GM18507 (cell line): ENCODE measurements around the gene ODF2.
"Not testable (repeated sequence)": the region's sequence is repeated elsewhere in the genome, so short reads cannot be mapped to it uniquely, and the experiment has no call there.

Source experiments
- DNase-seq: peaks from one replicate; pipeline ENCODE4 v3.0.0; 2011; ENCODE audit warnings: low read depth; ENCODE audit not compliant: insufficient read length; ENCODE audit errors: extremely low spot score
- FAIRE-seq: peaks from 2 replicates; lab custom pipeline; 2011; peaks lifted over from hg19 to GRCh38; lab: Jason Lieb, UNC

The ODF2 gene

GRCh38 chr9:128470560-128470959 is 14.8 kb downstream of the ODF2 start:
- DNase-seq (no peak), FAIRE-seq (no peak)

GRCh38 chr9:128473104-128473503 is 17.3 kb downstream of the ODF2 start:
- DNase-seq, result no peak

GRCh38 chr9:128475867-128476266 is 20.1 kb downstream of the ODF2 start:
- FAIRE-seq (no peak), DNase-seq (no peak)

More at GRCh38 chr9:128473104-128473503, 17.3 kb downstream of the ODF2 start:
- no peak for FAIRE-seq

DNA sequence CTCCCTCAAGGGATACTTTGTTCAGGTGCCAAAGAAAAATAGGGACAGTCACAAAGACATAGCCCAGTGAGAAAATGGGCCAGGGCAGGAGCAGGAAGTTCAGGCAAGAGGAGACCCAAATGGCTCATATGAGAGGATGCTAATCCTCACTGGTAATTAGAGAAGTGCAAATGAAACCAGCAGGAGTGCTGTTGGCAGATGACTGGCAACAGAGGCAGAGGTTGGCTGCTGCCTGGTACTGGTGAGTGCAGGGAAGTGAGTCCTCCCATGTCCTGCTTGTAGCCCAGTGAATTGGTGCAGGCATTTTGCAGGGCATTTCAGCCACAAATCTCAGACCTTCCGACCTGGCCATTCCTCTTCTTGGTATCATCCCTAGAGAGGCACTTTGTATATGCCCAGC is 23.5 kb downstream of the ODF2 start:
- FAIRE-seq, result no peak
- DNase-seq, result no peak

DNA sequence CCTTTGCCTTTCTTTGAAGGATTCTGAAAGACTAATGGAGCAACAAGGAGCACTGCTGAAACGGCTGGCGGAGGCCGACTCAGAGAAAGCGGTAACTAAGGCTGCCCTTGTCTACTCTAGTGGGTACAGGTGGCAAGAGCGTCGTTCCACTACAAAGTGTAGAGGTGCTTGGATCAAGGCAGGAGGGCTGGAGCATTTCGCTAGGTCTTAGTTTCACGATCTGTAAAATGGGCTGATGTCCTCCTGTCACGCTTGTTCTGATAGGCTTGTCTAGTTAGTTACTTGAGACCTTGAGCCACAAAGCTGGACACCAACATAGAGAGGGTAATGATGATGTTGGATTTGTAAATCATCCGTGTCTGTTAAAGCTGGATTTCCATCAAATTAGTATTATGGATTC is 25.8 kb downstream of the ODF2 start:
- DNase-seq (no peak), FAIRE-seq (no peak)

DNA sequence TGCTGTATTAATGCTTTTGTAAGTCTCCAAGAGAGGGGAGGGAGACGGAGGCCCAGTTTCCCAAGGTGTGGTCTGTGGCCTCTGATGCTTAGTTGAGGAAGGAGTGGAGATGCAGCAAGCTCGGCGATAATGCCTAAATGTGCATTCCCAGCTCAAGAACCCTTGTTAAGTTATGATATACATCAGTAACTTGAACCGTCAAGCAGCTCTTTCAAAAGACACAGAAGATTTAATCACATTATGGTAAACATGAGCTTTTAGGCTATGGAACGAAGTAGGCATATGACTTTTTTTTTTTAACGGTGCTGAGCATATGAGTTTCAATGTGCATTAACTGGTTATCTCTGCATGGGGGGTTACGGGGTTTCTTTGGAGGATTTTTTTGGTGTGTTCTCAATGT is 26.4 kb downstream of the ODF2 start:
- no peak for FAIRE-seq

GRCh38 chr9:128484686-128485413 is 29.0 kb downstream of the ODF2 start:
- no peak for FAIRE-seq
- DNase-seq, result no peak

More for the DNA sequence above, 26.4 kb downstream of the ODF2 start:
- no peak for DNase-seq

DNA sequence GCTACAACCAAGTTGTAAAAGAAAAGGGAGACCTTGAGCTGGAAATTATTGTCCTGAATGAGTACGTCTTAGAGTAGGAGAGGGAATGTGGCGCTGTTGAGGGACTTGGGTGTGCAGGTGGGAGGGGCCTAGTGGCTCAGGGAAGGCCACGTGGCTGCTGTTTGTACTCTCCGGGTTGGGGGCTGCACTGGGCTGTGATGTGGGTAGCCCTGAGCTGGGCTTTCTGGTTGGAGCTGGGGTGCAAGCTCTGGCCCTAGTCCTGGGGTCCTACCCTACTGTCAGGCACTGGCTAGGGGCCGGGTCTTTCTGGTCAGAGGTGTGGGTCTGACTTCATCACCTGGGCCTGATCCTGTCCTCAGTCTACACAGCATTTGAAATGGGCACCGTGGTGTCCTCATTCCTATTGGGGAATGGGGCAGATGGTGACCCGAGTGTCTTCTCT is 29.6 kb downstream of the ODF2 start:
- DNase-seq, result no peak
- FAIRE-seq, result no peak

DNA sequence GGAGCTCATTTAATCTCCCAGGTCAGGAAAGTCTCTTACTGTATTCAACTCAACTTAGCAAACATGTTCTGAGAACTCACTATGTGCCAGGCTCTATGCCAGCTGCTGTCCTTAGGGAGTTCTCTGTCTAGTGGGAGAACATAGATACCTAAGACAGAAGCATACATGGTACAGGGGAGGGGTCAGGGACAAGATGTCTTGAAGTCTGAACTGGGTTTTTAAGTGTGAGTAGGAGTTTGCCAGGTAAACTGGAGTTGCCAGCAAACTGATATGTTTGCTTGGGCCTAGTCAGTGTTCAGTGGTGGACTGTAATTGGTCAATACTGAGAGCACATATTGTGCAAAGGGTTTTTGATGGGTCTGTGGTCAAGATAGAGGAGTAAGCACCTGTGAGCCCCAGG is 30.4 kb downstream of the ODF2 start:
- DNase-seq (no peak), FAIRE-seq (no peak)

DNA sequence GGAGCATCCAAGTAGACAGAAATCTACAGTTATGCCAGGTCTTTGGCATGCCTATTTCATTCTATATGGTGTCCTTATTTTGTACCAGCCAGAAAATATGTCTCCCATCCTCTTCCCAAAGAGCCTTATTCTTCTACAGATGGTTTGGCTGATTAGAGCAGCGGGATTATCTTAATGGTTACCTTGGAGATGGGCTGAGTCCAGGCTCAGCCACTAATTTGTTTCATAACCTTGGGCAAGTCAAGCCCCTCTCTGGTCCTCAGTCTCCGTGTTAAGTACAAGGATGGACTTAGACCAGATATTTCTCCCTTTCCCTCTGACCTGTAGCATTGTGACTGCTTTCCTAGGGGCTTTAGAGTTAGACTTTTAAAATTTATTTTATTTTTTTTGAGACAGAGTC is 37.6 kb downstream of the ODF2 start:
- FAIRE-seq (no peak), DNase-seq (no peak)

DNA sequence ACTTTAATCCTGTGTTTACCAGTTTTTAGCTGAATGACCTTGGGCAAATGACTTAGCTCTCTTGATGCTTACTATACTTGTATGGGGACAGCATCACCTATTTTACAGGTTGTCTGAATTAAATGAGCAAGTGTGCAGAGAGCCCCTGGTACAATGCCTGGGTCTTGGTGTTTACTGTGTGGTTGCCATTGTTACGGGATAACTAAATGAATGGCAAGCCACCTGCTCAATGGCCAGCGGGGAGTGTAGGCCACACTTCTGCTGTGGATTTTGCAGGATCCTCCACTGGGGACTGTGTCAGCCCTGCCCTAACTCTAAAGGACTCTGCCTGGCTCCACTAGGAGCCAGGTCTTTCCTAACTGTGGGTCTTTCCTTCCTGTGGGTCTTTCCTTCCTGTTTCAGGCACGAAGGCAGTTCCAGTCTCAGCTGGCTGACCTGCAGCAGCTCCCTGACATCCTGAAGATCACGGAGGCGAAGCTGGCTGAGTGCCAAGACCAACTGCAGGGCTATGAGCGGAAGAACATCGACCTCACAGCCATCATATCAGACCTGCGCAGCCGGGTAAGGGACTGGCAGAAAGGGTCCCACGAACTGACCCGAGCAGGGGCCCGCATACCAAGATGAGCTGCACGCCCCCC is 38.4 kb downstream of the ODF2 start:
- no peak for DNase-seq
- no peak for FAIRE-seq

DNA sequence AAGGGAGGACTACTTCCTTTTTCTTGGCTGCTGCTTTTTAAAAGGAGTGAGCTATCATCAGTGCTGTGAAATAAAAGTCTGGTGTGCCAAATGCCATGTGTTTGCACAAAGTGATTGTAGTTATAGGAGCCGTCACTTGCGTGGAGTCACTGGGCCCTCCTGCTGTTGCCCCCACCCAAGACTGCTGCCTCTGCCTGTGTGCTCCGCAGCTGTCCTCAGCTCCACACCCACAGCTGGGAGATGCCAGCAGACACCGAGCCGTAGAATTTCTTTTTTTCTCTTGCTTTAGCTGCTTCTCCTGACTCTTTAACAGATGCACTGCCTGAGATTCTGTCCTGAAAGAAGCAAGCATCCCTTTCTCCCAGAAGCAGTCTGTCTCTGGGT is 38.9 kb downstream of the ODF2 start:
- FAIRE-seq, result no peak

GRCh38 chr9:128495296-128495695 is 39.5 kb downstream of the ODF2 start:
- no peak for FAIRE-seq
- no peak for DNase-seq

More for the DNA sequence above, 38.9 kb downstream of the ODF2 start:
- DNase-seq, result no peak

DNA sequence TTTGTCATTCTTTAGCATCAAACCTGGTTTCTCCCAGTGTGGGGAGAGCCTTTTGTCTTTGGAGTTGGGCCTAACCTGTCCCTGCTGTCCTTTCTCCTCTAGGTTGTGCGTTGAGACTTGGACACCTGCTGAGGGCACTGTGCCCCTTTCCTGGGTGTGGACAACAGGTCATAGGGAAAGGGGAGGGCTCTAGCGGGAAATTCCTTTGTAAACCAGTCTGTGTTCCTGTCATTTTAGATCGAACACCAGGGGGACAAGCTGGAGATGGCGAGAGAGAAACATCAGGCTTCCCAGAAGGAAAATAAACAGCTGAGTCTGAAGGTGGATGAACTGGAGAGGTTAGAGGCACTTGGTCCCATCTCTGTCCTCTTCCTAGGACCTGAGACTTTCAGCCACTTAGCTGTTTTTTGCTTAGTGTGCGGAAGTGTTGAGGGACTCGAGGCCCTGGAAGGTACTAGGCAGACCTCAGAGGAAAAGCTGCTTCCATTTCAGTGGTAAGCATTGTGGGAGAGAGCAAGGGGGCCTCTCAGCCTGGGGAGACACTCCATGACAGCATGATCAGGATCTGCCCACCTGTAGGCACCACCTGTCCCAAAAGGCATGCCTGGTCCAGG is 40.1 kb downstream of the ODF2 start:
- DNase-seq (no peak), FAIRE-seq (no peak)

- DNase-seq, result no peak
- FAIRE-seq, result no peak
Measured at GRCh38 chr9:128497824-128498610, 42.2 kb downstream of the ODF2 start.

GRCh38 chr9:128498911-128499310 is 43.1 kb downstream of the ODF2 start:
- FAIRE-seq (no peak), DNase-seq (no peak)

- DNase-seq (no peak), FAIRE-seq (no peak)
Measured at GRCh38 chr9:128499920-128500319, 44.1 kb downstream of the ODF2 start.

GRCh38 chr9:128503415-128503825 is 47.6 kb downstream of the ODF2 start:
- DNase-seq, FAIRE-seq: not testable (repeated sequence)

GRCh38 chr9:128503870-128504269 is 48.1 kb downstream of the ODF2 start:
- DNase-seq, result no peak
- no peak for FAIRE-seq
